Breast epithelium (tissue), 3 donors: ENCODE measurements around the gene KCNH2.

Experiments used
- POLR2A ChIP-seq: fragments of 450-650 bp; IDR thresholded peaks from one replicate; pipeline ENCODE4 v1.6.1; 2016; ENCODE audit warnings: antibody characterized with exemption, mild to moderate bottlenecking, moderate library complexity
- POLR2AphosphoS5 ChIP-seq, 3 donors: sonication (generic); formaldehyde crosslinking; IDR thresholded peaks; one replicate each; pipeline ENCODE4 v1.6.1; 2017; ENCODE audit warnings: antibody characterized with exemption in 3 of 3
- TF ChIP-seq, protein P1 (sequence below), 3 donors: fragments of 450-650 bp; IDR thresholded peaks; one replicate each; pipeline ENCODE4 v1.5.1; 2016 to 2017; ENCODE audit warnings: antibody characterized with exemption in 3 of 3, mild to moderate bottlenecking in 3 of 3, moderate library complexity in 3 of 3

GRCh38 chr7:151025924-151026671 lies 48.0 kb upstream of the KCNH2 start:
- TF ChIP-seq, protein P1, sequence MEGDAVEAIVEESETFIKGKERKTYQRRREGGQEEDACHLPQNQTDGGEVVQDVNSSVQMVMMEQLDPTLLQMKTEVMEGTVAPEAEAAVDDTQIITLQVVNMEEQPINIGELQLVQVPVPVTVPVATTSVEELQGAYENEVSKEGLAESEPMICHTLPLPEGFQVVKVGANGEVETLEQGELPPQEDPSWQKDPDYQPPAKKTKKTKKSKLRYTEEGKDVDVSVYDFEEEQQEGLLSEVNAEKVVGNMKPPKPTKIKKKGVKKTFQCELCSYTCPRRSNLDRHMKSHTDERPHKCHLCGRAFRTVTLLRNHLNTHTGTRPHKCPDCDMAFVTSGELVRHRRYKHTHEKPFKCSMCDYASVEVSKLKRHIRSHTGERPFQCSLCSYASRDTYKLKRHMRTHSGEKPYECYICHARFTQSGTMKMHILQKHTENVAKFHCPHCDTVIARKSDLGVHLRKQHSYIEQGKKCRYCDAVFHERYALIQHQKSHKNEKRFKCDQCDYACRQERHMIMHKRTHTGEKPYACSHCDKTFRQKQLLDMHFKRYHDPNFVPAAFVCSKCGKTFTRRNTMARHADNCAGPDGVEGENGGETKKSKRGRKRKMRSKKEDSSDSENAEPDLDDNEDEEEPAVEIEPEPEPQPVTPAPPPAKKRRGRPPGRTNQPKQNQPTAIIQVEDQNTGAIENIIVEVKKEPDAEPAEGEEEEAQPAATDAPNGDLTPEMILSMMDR (IDR thresholded peaks at IDR 0.05): no peak
- no peak for TF ChIP-seq POLR2A
- no peak for TF ChIP-seq POLR2AphosphoS5 (IDR thresholded peaks at IDR 0.05)
